ENCODE results near the gene NCOA7. TPM values are rescaled to one million over a fixed set of nuclear protein-coding genes. Genes with fewer than 3 reads are reported as not detected.
"Not testable (repeated sequence)": the region's sequence is repeated elsewhere in the genome, so short reads cannot be mapped to it uniquely, and the experiment has no call there.

NCOA7 gene
- total and polyA plus RNA-seq, 5 donors from 2014 or later = 12.6 to 41.9 (median 14.3) TPM

- peaks cover 0 to 9% (median 1%) of the 10 kb centered on the region in 4 donors for H3K4me1 Mint-ChIP-seq
- H3K27ac Mint-ChIP-seq = peak overlapping the region in 1 of 3 donors; percentile 40
- Histone ChIP-seq H3K36me3 (ENCODE audit: control insufficient read depth, insufficient read depth, low read length) (peaks cover 53% of the 10 kb centered on the region), H3K27me3 (ENCODE audit: control insufficient read depth, insufficient read depth, low read length) (no peaks in the 10 kb centered on the region), H3K27ac (ENCODE audit: insufficient read depth, low read length, poor library complexity, severe bottlenecking) (no peak overlapping the region), H3K4me3 (ENCODE audit: low read depth, low read length) (no peak overlapping the region), H3K9me3 (ENCODE audit: control insufficient read depth in 2 of 2, low read length in 2 of 2) (no peaks in the 10 kb centered on the region), H3K4me1 (ENCODE audit: control insufficient read depth, insufficient read depth, low read length, poor library complexity, severe bottlenecking) (no peaks in the 10 kb centered on the region)
- H3K27me3 Mint-ChIP-seq = no peaks in the 10 kb centered on the region
- DNase-seq (peak in 2 of 3 donors; percentile 14 to 52), ATAC-seq (ENCODE audit: low read depth in 2 of 2) (no peak)
- peaks cover 34% of the 10 kb centered on the region for H3K36me3 Mint-ChIP-seq
- no peak overlapping the region for H3K4me3 Mint-ChIP-seq
- H3K9me3 Mint-ChIP-seq = no peaks in the 10 kb centered on the region
Measured at GRCh38 chr6:125888989-125889656, 98.4 kb downstream of the NCOA7 start.

- Mint-ChIP-seq H3K9me3 (no peaks in the 10 kb centered on the region), H3K27me3 (no peaks in the 10 kb centered on the region), H3K36me3 (peaks cover 28% of the 10 kb centered on the region), H3K27ac (no peak overlapping the region), H3K4me1 (peaks cover 4 to 10% (median 7%) of the 10 kb centered on the region in 4 donors), H3K4me3 (no peak overlapping the region)
- Histone ChIP-seq H3K36me3 (ENCODE audit: control insufficient read depth, insufficient read depth, low read length) (peaks cover 16% of the 10 kb centered on the region), H3K4me1 (ENCODE audit: control insufficient read depth, insufficient read depth, low read length, poor library complexity, severe bottlenecking) (no peaks in the 10 kb centered on the region), H3K4me3 (ENCODE audit: low read depth, low read length) (no peak overlapping the region), H3K9me3 (ENCODE audit: control insufficient read depth in 2 of 2, low read length in 2 of 2) (no peaks in the 10 kb centered on the region), H3K27me3 (ENCODE audit: control insufficient read depth, insufficient read depth, low read length) (no peaks in the 10 kb centered on the region), H3K27ac (ENCODE audit: insufficient read depth, low read length, poor library complexity, severe bottlenecking) (no peak overlapping the region)
- no peak for ATAC-seq (ENCODE audit: low read depth in 2 of 2)
- DNase-seq = no peak
Measured at GRCh38 chr6:125899726-125900182, 109.0 kb downstream of the NCOA7 start.

GRCh38 chr6:125904871-125905270 lies 114.1 kb downstream of the NCOA7 start:
- Mint-ChIP-seq H3K27ac (peak overlapping the region in 1 of 3 donors; percentile 83), H3K4me3 (no peak overlapping the region), H3K36me3 (peaks cover 26% of the 10 kb centered on the region), H3K4me1 (peaks cover 4 to 12% (median 10%) of the 10 kb centered on the region in 4 donors), H3K9me3 (no peaks in the 10 kb centered on the region), H3K27me3 (no peaks in the 10 kb centered on the region)
- H3K4me1 ChIP-seq (ENCODE audit: control insufficient read depth, insufficient read depth, low read length, poor library complexity, severe bottlenecking) = no peaks in the 10 kb centered on the region
- no peaks in the 10 kb centered on the region for H3K27me3 ChIP-seq (ENCODE audit: control insufficient read depth, insufficient read depth, low read length)
- peak in 1 of 3 donors; percentile 54 for DNase-seq
- H3K36me3 ChIP-seq (ENCODE audit: control insufficient read depth, insufficient read depth, low read length) = peaks cover 6% of the 10 kb centered on the region
- no peak overlapping the region for H3K27ac ChIP-seq (ENCODE audit: insufficient read depth, low read length, poor library complexity, severe bottlenecking)
- H3K4me3 ChIP-seq (ENCODE audit: low read depth, low read length) = no peak overlapping the region
- H3K9me3 ChIP-seq (ENCODE audit: control insufficient read depth in 2 of 2, low read length in 2 of 2) = no peaks in the 10 kb centered on the region
- peak; percentile 67 to 77 for ATAC-seq (ENCODE audit: low read depth in 2 of 2)

GRCh38 chr6:125906158-125906998 lies 115.6 kb downstream of the NCOA7 start:
- no peaks in the 10 kb centered on the region for H3K27me3 ChIP-seq (ENCODE audit: control insufficient read depth, insufficient read depth, low read length)
- H3K9me3 ChIP-seq (ENCODE audit: control insufficient read depth in 2 of 2, low read length in 2 of 2) = no peaks in the 10 kb centered on the region
- Mint-ChIP-seq H3K27me3 (no peaks in the 10 kb centered on the region), H3K27ac (peak overlapping the region in 1 of 3 donors; percentile 71), H3K4me1 (peaks cover 8 to 17% (median 13%) of the 10 kb centered on the region in 4 donors), H3K4me3 (no peak overlapping the region), H3K36me3 (peaks cover 27% of the 10 kb centered on the region), H3K9me3 (no peaks in the 10 kb centered on the region)
- peaks cover 6% of the 10 kb centered on the region for H3K36me3 ChIP-seq (ENCODE audit: control insufficient read depth, insufficient read depth, low read length)
- no peaks in the 10 kb centered on the region for H3K4me1 ChIP-seq (ENCODE audit: control insufficient read depth, insufficient read depth, low read length, poor library complexity, severe bottlenecking)
- no peak overlapping the region for H3K27ac ChIP-seq (ENCODE audit: insufficient read depth, low read length, poor library complexity, severe bottlenecking)
- peak; percentile 6 to 53 (median 12) for DNase-seq
- no peak overlapping the region for H3K4me3 ChIP-seq (ENCODE audit: low read depth, low read length)
- no peak for ATAC-seq (ENCODE audit: low read depth in 2 of 2)

GRCh38 chr6:125910527-125910926 lies 119.8 kb downstream of the NCOA7 start:
- Mint-ChIP-seq H3K36me3 (peaks cover 19% of the 10 kb centered on the region), H3K4me1 (peaks cover 3 to 6% (median 5%) of the 10 kb centered on the region in 4 donors), H3K9me3 (no peaks in the 10 kb centered on the region), H3K27ac (no peak overlapping the region), H3K4me3 (no peak overlapping the region), H3K27me3 (no peaks in the 10 kb centered on the region)
- ATAC-seq (ENCODE audit: low read depth in 2 of 2) = peak in 1 of 2 donors; percentile 31
- Histone ChIP-seq H3K4me1 (ENCODE audit: control insufficient read depth, insufficient read depth, low read length, poor library complexity, severe bottlenecking) (no peaks in the 10 kb centered on the region), H3K27me3 (ENCODE audit: control insufficient read depth, insufficient read depth, low read length) (no peaks in the 10 kb centered on the region), H3K36me3 (ENCODE audit: control insufficient read depth, insufficient read depth, low read length) (peaks cover 13% of the 10 kb centered on the region), H3K27ac (ENCODE audit: insufficient read depth, low read length, poor library complexity, severe bottlenecking) (no peak overlapping the region), H3K9me3 (ENCODE audit: control insufficient read depth in 2 of 2, low read length in 2 of 2) (no peaks in the 10 kb centered on the region), H3K4me3 (ENCODE audit: low read depth, low read length) (no peak overlapping the region)
- peak in 1 of 3 donors; percentile 71 for DNase-seq

GRCh38 chr6:125911051-125911451 lies 120.3 kb downstream of the NCOA7 start:
- not testable (repeated sequence) for H3K4me3 ChIP-seq (ENCODE audit: low read depth, low read length); H3K27ac Mint-ChIP-seq; H3K9me3 Mint-ChIP-seq; H3K27ac ChIP-seq (ENCODE audit: insufficient read depth, low read length, poor library complexity, severe bottlenecking); DNase-seq; H3K27me3 Mint-ChIP-seq; H3K4me1 ChIP-seq (ENCODE audit: control insufficient read depth, insufficient read depth, low read length, poor library complexity, severe bottlenecking); H3K27me3 ChIP-seq (ENCODE audit: control insufficient read depth, insufficient read depth, low read length); ATAC-seq (ENCODE audit: low read depth in 2 of 2); H3K4me3 Mint-ChIP-seq; H3K9me3 ChIP-seq (ENCODE audit: control insufficient read depth in 2 of 2, low read length in 2 of 2); H3K4me1 Mint-ChIP-seq
- H3K36me3 Mint-ChIP-seq = peaks cover 23% of the 10 kb centered on the region
- peaks cover 18% of the 10 kb centered on the region for H3K36me3 ChIP-seq (ENCODE audit: control insufficient read depth, insufficient read depth, low read length)

GRCh38 chr6:125912430-125912829 lies 121.7 kb downstream of the NCOA7 start:
- H3K27ac Mint-ChIP-seq; H3K27me3 ChIP-seq (ENCODE audit: control insufficient read depth, insufficient read depth, low read length); H3K4me1 ChIP-seq (ENCODE audit: control insufficient read depth, insufficient read depth, low read length, poor library complexity, severe bottlenecking); H3K9me3 Mint-ChIP-seq; H3K27ac ChIP-seq (ENCODE audit: insufficient read depth, low read length, poor library complexity, severe bottlenecking); H3K9me3 ChIP-seq (ENCODE audit: control insufficient read depth in 2 of 2, low read length in 2 of 2); ATAC-seq (ENCODE audit: low read depth in 2 of 2); H3K27me3 Mint-ChIP-seq; H3K4me3 Mint-ChIP-seq; H3K4me3 ChIP-seq (ENCODE audit: low read depth, low read length); DNase-seq; H3K4me1 Mint-ChIP-seq: not testable (repeated sequence)
- H3K36me3 Mint-ChIP-seq = peaks cover 34% of the 10 kb centered on the region
- H3K36me3 ChIP-seq (ENCODE audit: control insufficient read depth, insufficient read depth, low read length) = peaks cover 24% of the 10 kb centered on the region

Measured in CD4-positive, CD25-positive, alpha-beta regulatory T cell (primary cell).